ENCODE results near the gene DMD. TPM values are rescaled to one million over a fixed set of nuclear protein-coding genes. Genes with fewer than 3 reads are reported as not detected.

DMD gene
- total RNA-seq, 1 donor from 2014 or later: 2.5 TPM

- no peak for DNase-seq (ENCODE audit: low read depth)
- H3K36me3 ChIP-seq (ENCODE audit: control insufficient read depth, insufficient read depth, low read length): no peaks in the 10 kb centered on the region
- no peak for TF ChIP-seq CTCF (IDR thresholded peaks at IDR 0.05; ENCODE audit: insufficient read depth, low read length, poor library complexity, severe bottlenecking)
- no peak overlapping the region for H3K4me3 ChIP-seq (ENCODE audit: low read depth, low read length)
- H3K27me3 ChIP-seq (ENCODE audit: control insufficient read depth, insufficient read depth, low read length): no peaks in the 10 kb centered on the region
Measured at GRCh38 chrX:32874839-32875238, 336.5 kb downstream of the DMD start.

GRCh38 chrX:32873786-32874185 lies 337.6 kb downstream of the DMD start:
- TF ChIP-seq CTCF (IDR thresholded peaks at IDR 0.05; ENCODE audit: insufficient read depth, low read length, poor library complexity, severe bottlenecking): no peak
- Histone ChIP-seq H3K4me3 (ENCODE audit: low read depth, low read length) (no peak overlapping the region), H3K36me3 (ENCODE audit: control insufficient read depth, insufficient read depth, low read length) (no peaks in the 10 kb centered on the region), H3K27me3 (ENCODE audit: control insufficient read depth, insufficient read depth, low read length) (no peaks in the 10 kb centered on the region)
- DNase-seq (ENCODE audit: low read depth): no peak

GRCh38 chrX:32871636-32872035 lies 339.7 kb downstream of the DMD start:
- TF ChIP-seq CTCF (IDR thresholded peaks at IDR 0.05; ENCODE audit: insufficient read depth, low read length, poor library complexity, severe bottlenecking): no peak
- Histone ChIP-seq H3K4me3 (ENCODE audit: low read depth, low read length) (no peak overlapping the region), H3K36me3 (ENCODE audit: control insufficient read depth, insufficient read depth, low read length) (no peaks in the 10 kb centered on the region), H3K27me3 (ENCODE audit: control insufficient read depth, insufficient read depth, low read length) (no peaks in the 10 kb centered on the region)
- no peak for DNase-seq (ENCODE audit: low read depth)

- Histone ChIP-seq H3K4me3 (ENCODE audit: low read depth, low read length) (no peak overlapping the region), H3K27me3 (ENCODE audit: control insufficient read depth, insufficient read depth, low read length) (no peaks in the 10 kb centered on the region), H3K36me3 (ENCODE audit: control insufficient read depth, insufficient read depth, low read length) (no peaks in the 10 kb centered on the region)
- no peak for DNase-seq (ENCODE audit: low read depth)
- no peak for TF ChIP-seq CTCF (IDR thresholded peaks at IDR 0.05; ENCODE audit: insufficient read depth, low read length, poor library complexity, severe bottlenecking)
Measured at GRCh38 chrX:32868524-32868895, 342.8 kb downstream of the DMD start.

- no peak overlapping the region for H3K4me3 ChIP-seq (ENCODE audit: low read depth, low read length)
- H3K27me3 ChIP-seq (ENCODE audit: control insufficient read depth, insufficient read depth, low read length): no peaks in the 10 kb centered on the region
- TF ChIP-seq CTCF (IDR thresholded peaks at IDR 0.05; ENCODE audit: insufficient read depth, low read length, poor library complexity, severe bottlenecking): no peak
- DNase-seq (ENCODE audit: low read depth): no peak
- no peaks in the 10 kb centered on the region for H3K36me3 ChIP-seq (ENCODE audit: control insufficient read depth, insufficient read depth, low read length)
Measured at GRCh38 chrX:32867781-32868523, 343.4 kb downstream of the DMD start.

DNA sequence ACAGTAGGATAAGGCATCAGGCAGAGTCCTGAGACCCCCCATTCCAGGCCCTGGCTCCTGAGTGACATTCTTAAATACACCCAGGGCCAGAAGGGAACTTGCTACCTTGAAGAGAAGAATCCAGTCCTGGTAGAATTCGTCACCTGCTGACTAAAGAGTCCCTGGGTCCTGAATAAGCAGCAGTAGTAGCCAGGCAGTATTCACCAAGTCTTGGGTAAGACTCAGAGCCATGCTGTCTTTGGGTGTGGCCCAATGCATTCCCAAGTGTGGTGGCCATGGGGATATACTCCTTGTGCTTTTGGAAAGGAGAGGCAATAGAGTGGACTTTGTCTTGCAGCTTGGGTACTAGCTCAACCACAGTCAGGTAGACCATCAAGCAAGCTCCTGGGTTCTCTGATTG lies 359.1 kb downstream of the DMD start:
- no peak for DNase-seq (ENCODE audit: low read depth)
- Histone ChIP-seq H3K4me3 (ENCODE audit: low read depth, low read length) (no peak overlapping the region), H3K27me3 (ENCODE audit: control insufficient read depth, insufficient read depth, low read length) (no peaks in the 10 kb centered on the region), H3K36me3 (ENCODE audit: control insufficient read depth, insufficient read depth, low read length) (no peaks in the 10 kb centered on the region)
- no peak for TF ChIP-seq CTCF (IDR thresholded peaks at IDR 0.05; ENCODE audit: insufficient read depth, low read length, poor library complexity, severe bottlenecking)

Measured in kidney epithelial cell (primary cell).